IPS DF 6.9 (cell line): ENCODE results near the gene ZBTB42.
A peak's percentile ranks its signal among the peaks of the same experiment; 100 is the strongest.

Experiments
- DNase-seq: peaks from one replicate; pipeline ENCODE4 v3.0.0-alpha.2; 2013; ENCODE audit warnings: low read depth, low spot score
- H3K27ac ChIP-seq: one replicate; pipeline ENCODE4 v1.5.1; 2013; ENCODE audit warnings: low read length, control low read depth
- H3K27me3 ChIP-seq: 2 replicates; pipeline ENCODE4 v1.6.1; 2013; ENCODE audit warnings: mild to moderate bottlenecking, low read length; ENCODE audit not compliant: control insufficient read depth, insufficient read depth
- H3K36me3 ChIP-seq: 2 replicates; pipeline ENCODE4 v1.6.1; 2013; ENCODE audit warnings: low read length; ENCODE audit not compliant: control insufficient read depth, insufficient read depth
- H3K4me1 ChIP-seq: 2 replicates; pipeline ENCODE4 v1.6.1; 2013; ENCODE audit warnings: low read length; ENCODE audit not compliant: control insufficient read depth, insufficient read depth
- H3K4me3 ChIP-seq: 2 replicates; pipeline ENCODE4 v1.5.1; 2013; ENCODE audit warnings: mild to moderate bottlenecking, low read length
- H3K9me3 ChIP-seq: 2 replicates; pipeline ENCODE4 v1.6.1; 2013; ENCODE audit warnings: low read length, inconsistent platforms; ENCODE audit not compliant: control insufficient read depth, insufficient read depth
- WGBS: extraction: QIAGEN DNeasy Blood & Tissue Kit; methylation state at CpG from one replicate; pipeline ENCODE4 v1.1.7; 2013; ENCODE audit warnings: mixed read lengths, missing lambda C conversion rate; ENCODE audit not compliant: insufficient read length, insufficient coverage; 5-methylcytosine and 5-hydroxymethylcytosine counted together

ZBTB42 gene

GRCh38 chr14:104797115-104798044 lies 3.5 kb upstream of the ZBTB42 start:
- Histone ChIP-seq H3K27ac (no peak overlapping the region), H3K27me3 (peaks cover 20% of the 10 kb centered on the region)
- no CpG with 5 or more reads among the region's 18 CpGs for WGBS

GRCh38 chr14:104798300-104799243 lies 2.3 kb upstream of the ZBTB42 start:
- H3K27me3 ChIP-seq = peaks cover 21% of the 10 kb centered on the region
- H3K4me3 ChIP-seq = no peak overlapping the region
- no peak for DNase-seq
- H3K4me1 ChIP-seq = peaks cover 16% of the 10 kb centered on the region
- H3K27ac ChIP-seq = no peak overlapping the region
- no CpG with 5 or more reads among the region's 16 CpGs for WGBS
- H3K9me3 ChIP-seq = no peaks in the 10 kb centered on the region
- H3K36me3 ChIP-seq = no peaks in the 10 kb centered on the region; the same call in 1 of the 2 replicates

More at GRCh38 chr14:104797115-104798044, 3.5 kb upstream of the ZBTB42 start:
- no peak for DNase-seq
- H3K36me3 ChIP-seq = no peaks in the 10 kb centered on the region; the same call in 1 of the 2 replicates
- H3K4me3 ChIP-seq = no peak overlapping the region
- H3K9me3 ChIP-seq = no peaks in the 10 kb centered on the region
- H3K4me1 ChIP-seq = peaks cover 18% of the 10 kb centered on the region

GRCh38 chr14:104799244-104800014 lies 1.5 kb upstream of the ZBTB42 start:
- Histone ChIP-seq H3K9me3 (no peaks in the 10 kb centered on the region), H3K36me3 (no peaks in the 10 kb centered on the region; the same call in 1 of the 2 replicates), H3K27ac (no peak overlapping the region), H3K4me3 (peak overlapping the region; percentile 78; the same call in 1 of the 2 replicates), H3K4me1 (peaks cover 12% of the 10 kb centered on the region), H3K27me3 (peaks cover 21% of the 10 kb centered on the region)
- no CpG with 5 or more reads among the region's 21 CpGs for WGBS
- DNase-seq = no peak

DNA sequence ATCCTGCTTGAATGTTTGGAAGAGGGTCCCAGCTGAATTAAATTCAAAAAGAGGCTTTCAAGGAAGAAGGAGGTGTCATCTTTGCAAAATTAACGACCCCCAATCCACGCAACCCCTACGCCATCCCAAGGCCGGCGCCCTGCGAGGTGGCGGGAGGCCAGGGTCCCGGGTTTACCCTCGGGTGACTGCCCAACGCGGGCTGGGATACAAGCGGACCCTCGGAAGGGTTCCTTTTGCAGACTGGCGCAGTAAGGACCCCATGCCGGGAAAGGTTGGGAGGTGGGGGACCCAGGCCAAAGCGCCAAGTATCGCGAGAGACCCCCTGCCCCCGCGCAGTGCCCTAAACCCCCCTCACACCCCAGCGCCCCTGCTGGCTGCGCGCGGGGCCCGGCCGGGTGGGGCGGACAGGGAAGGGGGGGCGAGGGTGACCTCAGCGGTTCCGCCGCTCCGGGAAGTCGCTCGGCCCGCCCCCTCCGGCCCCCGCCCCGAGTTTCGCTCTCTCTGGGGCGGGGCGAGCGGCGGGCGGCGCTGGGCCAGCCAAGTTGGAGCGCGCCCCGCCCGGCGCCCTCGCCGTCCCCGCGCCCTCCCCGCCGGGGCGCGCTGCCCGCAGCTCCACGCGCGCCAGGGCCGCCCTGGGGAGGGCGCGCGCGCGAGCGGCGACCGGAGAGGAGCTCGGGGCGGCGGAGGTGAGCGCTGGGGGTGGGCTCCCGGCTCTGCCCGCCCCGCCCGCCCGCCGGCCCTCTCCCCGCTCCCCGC lies 708 bp upstream of the ZBTB42 start:
- no peak for DNase-seq
- H3K27ac ChIP-seq = no peak overlapping the region
- no peaks in the 10 kb centered on the region; the same call in 1 of the 2 replicates for H3K36me3 ChIP-seq
- WGBS = no CpG with 5 or more reads among the region's 83 CpGs
- no peaks in the 10 kb centered on the region for H3K9me3 ChIP-seq
- H3K4me1 ChIP-seq = peaks cover 12% of the 10 kb centered on the region
- H3K27me3 ChIP-seq = peaks cover 21% of the 10 kb centered on the region
- H3K4me3 ChIP-seq = peak overlapping the region; percentile 78; the same call in 1 of the 2 replicates

DNA sequence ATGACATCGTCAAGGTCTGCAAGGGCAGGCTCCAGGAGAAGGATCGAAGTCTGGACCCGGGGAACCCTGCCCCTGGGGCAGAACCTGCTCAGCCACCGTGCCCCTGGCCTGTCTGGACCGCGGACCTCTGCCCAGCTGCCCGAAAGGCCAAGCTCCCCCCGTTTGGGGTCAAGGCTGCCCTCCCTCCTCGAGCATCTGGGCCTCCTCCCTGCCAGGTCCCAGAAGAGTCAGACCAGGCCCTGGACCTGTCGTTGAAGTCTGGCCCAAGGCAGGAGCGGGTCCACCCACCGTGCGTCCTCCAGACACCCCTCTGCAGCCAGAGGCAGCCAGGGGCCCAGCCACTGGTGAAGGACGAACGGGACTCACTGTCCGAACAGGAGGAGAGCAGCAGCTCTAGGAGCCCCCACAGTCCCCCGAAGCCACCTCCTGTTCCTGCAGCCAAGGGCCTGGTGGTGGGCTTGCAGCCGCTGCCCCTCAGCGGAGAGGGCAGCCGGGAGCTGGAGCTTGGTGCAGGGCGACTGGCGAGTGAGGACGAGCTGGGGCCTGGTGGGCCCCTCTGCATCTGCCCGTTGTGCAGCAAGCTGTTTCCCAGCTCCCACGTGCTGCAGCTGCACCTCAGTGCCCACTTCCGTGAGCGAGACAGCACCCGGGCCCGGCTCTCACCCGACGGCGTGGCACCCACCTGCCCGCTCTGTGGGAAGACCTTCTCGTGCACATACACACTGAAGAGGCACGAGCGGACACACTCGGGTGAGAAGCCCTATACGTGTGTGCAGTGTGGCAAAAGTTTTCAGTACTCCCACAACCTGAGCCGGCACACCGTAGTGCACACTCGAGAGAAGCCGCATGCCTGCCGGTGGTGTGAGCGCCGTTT lies 856 bp downstream of the ZBTB42 start:
- DNase-seq = no peak

GRCh38 chr14:104802394-104803184 lies 1.7 kb downstream of the ZBTB42 start:
- no CpG with 5 or more reads among the region's 20 CpGs for WGBS
- no peaks in the 10 kb centered on the region; the same call in 1 of the 2 replicates for H3K36me3 ChIP-seq
- DNase-seq = no peak
- 0 out of 2 replicates have a peak, but pooled peaks cover 1% of the 10 kb centered on the region for H3K4me1 ChIP-seq
- H3K4me3 ChIP-seq = no peak overlapping the region
- no peaks in the 10 kb centered on the region for H3K9me3 ChIP-seq
- no peak overlapping the region for H3K27ac ChIP-seq
- peaks cover 18% of the 10 kb centered on the region for H3K27me3 ChIP-seq

More for the DNA sequence above, 856 bp downstream of the ZBTB42 start:
- Histone ChIP-seq H3K27me3 (peaks cover 19% of the 10 kb centered on the region), H3K4me3 (peak overlapping the region; percentile 78; the same call in 1 of the 2 replicates), H3K9me3 (no peaks in the 10 kb centered on the region), H3K4me1 (peaks cover 7% of the 10 kb centered on the region; the same call in 1 of the 2 replicates), H3K27ac (no peak overlapping the region), H3K36me3 (no peaks in the 10 kb centered on the region; the same call in 1 of the 2 replicates)
- WGBS = no CpG with 5 or more reads among the region's 45 CpGs

DNA sequence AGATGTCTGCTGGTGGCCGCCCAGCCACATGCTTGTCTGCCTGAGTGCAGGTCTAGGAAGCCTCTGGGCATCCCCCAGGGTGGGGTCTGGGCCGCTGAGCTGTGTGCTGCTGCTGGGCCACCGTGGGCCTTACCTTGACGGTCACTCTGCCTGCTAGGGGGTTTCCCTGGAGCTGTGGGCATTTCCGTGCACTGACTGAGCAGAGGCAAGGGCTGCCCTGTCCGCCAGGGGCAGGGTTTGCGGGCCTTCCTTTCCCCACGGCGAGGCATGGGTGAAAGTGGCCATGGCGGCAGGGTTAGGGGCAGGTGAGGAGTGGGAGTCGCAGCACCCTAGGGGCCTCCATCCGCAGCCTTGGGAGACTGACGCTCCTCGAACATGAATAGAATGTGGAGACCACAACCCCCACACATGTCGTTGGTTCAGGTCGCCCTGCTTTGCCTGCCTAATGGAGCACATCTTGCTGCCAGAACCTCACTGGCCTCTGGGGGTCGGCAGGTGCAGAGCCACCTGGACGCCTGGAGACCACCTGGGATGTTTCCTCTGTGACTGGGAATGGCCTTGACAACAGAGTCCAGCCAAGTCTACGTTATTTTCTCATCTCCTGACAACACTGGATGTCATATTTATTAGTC lies 2.5 kb downstream of the ZBTB42 start:
- Histone ChIP-seq H3K27me3 (peaks cover 15% of the 10 kb centered on the region), H3K36me3 (no peaks in the 10 kb centered on the region; the same call in 1 of the 2 replicates), H3K27ac (no peak overlapping the region), H3K4me3 (no peak overlapping the region), H3K9me3 (no peaks in the 10 kb centered on the region), H3K4me1 (0 out of 2 replicates have a peak, but pooled peaks cover 1% of the 10 kb centered on the region)
- no CpG with 5 or more reads among the region's 19 CpGs for WGBS
- DNase-seq = no peak

DNA sequence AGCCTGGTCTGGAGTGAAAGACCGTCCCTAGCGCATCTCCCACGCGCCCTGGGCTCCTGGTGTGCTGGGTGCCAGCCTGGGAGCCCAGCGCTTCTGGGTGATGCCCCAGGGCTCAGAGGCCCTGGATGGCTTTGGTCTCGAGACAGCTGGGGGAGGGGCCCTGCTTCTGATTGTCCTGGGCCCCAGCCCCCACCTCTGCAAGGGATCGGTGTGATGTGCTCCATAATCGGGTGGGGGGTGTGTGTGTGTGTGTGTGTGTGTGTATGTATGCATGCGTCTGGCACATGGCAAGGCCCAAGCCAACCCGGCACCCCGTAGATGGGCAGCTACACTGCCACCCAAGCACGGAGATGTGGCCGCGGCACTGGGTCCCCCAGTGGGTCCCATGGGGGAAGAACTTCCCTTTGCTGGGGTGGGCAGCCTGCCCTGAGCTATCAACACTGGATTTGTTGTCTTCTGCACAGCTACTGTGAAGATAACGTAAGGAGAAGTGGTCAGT lies 3.1 kb downstream of the ZBTB42 start:
- no peak for DNase-seq
- Histone ChIP-seq H3K4me3 (no peak overlapping the region), H3K27me3 (peaks cover 14% of the 10 kb centered on the region), H3K36me3 (no peaks in the 10 kb centered on the region; the same call in 1 of the 2 replicates), H3K27ac (no peak overlapping the region), H3K9me3 (no peaks in the 10 kb centered on the region), H3K4me1 (0 out of 2 replicates have a peak, but pooled peaks cover 1% of the 10 kb centered on the region)
- WGBS = no CpG with 5 or more reads among the region's 15 CpGs
